ENCODE results near the gene CD36. TPM values are rescaled to one million over a fixed set of nuclear protein-coding genes. Genes with fewer than 3 reads are reported as not detected.

Gene CD36
- total and polyA plus RNA-seq, 2 experiments from 2014 or later, result 0.40 to 1.8 TPM

DNA sequence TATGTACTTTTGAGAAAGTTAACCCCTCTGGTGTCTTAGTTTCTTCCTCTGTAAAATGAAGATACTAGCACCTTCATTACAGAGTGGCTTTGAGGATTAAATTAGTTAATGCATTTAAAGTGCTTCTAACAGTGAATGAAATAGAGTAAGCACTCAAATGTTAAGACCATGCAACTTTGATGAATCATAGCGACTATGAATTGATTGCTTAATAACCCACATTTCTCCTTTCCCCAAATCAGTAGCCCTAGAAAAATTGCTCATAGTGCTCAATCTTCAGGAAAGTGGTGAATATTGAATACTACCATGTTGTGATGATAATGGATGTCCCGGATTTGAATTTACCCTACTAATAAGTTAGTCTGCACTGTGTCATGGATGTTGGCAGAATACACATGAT, 48.1 kb downstream of the CD36 start:
- H3K9me3 Mint-ChIP-seq, result peaks cover 18% of the 10 kb centered on the region
- TF ChIP-seq, protein P1, sequence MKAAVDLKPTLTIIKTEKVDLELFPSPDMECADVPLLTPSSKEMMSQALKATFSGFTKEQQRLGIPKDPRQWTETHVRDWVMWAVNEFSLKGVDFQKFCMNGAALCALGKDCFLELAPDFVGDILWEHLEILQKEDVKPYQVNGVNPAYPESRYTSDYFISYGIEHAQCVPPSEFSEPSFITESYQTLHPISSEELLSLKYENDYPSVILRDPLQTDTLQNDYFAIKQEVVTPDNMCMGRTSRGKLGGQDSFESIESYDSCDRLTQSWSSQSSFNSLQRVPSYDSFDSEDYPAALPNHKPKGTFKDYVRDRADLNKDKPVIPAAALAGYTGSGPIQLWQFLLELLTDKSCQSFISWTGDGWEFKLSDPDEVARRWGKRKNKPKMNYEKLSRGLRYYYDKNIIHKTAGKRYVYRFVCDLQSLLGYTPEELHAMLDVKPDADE (IDR thresholded peaks at IDR 0.05), result no peak
- TF ChIP-seq EZH2 (IDR thresholded peaks at IDR 0.05; ENCODE audit: low read depth, unreplicated experiment) (no peak), ZNF114 (CRISPR knock-in tag; IDR thresholded peaks at IDR 0.05) (no peak), JUNB (IDR thresholded peaks at IDR 0.05; ENCODE audit: unreplicated experiment) (no peak), STAT1 (IDR thresholded peaks at IDR 0.05; ENCODE audit: unreplicated experiment) (no peak), POLR2AphosphoS5 (IDR thresholded peaks at IDR 0.05; ENCODE audit: low read depth) (no peak), ZNF331 (CRISPR knock-in tag; IDR thresholded peaks at IDR 0.05; ENCODE audit: low read depth) (no peak)
- TF ChIP-seq, protein P2, sequence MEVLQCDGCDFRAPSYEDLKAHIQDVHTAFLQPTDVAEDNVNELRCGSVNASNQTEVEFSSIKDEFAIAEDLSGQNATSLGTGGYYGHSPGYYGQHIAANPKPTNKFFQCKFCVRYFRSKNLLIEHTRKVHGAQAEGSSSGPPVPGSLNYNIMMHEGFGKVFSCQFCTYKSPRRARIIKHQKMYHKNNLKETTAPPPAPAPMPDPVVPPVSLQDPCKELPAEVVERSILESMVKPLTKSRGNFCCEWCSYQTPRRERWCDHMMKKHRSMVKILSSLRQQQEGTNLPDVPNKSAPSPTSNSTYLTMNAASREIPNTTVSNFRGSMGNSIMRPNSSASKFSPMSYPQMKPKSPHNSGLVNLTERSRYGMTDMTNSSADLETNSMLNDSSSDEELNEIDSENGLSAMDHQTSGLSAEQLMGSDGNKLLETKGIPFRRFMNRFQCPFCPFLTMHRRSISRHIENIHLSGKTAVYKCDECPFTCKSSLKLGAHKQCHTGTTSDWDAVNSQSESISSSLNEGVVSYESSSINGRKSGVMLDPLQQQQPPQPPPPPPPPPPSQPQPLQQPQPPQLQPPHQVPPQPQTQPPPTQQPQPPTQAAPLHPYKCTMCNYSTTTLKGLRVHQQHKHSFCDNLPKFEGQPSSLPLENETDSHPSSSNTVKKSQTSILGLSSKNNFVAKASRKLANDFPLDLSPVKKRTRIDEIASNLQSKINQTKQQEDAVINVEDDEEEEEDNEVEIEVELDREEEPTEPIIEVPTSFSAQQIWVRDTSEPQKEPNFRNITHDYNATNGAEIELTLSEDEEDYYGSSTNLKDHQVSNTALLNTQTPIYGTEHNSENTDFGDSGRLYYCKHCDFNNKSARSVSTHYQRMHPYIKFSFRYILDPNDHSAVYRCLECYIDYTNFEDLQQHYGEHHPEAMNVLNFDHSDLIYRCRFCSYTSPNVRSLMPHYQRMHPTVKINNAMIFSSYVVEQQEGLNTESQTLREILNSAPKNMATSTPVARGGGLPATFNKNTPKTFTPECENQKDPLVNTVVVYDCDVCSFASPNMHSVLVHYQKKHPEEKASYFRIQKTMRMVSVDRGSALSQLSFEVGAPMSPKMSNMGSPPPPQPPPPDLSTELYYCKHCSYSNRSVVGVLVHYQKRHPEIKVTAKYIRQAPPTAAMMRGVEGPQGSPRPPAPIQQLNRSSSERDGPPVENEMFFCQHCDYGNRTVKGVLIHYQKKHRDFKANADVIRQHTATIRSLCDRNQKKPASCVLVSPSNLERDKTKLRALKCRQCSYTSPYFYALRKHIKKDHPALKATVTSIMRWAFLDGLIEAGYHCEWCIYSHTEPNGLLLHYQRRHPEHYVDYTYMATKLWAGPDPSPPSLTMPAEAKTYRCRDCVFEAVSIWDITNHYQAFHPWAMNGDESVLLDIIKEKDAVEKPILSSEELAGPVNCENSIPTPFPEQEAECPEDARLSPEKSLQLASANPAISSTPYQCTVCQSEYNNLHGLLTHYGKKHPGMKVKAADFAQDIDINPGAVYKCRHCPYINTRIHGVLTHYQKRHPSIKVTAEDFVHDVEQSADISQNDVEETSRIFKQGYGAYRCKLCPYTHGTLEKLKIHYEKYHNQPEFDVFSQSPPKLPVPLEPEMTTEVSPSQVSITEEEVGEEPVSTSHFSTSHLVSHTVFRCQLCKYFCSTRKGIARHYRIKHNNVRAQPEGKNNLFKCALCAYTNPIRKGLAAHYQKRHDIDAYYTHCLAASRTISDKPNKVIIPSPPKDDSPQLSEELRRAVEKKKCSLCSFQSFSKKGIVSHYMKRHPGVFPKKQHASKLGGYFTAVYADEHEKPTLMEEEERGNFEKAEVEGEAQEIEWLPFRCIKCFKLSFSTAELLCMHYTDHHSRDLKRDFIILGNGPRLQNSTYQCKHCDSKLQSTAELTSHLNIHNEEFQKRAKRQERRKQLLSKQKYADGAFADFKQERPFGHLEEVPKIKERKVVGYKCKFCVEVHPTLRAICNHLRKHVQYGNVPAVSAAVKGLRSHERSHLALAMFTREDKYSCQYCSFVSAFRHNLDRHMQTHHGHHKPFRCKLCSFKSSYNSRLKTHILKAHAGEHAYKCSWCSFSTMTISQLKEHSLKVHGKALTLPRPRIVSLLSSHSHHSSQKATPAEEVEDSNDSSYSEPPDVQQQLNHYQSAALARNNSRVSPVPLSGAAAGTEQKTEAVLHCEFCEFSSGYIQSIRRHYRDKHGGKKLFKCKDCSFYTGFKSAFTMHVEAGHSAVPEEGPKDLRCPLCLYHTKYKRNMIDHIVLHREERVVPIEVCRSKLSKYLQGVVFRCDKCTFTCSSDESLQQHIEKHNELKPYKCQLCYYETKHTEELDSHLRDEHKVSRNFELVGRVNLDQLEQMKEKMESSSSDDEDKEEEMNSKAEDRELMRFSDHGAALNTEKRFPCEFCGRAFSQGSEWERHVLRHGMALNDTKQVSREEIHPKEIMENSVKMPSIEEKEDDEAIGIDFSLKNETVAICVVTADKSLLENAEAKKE (CRISPR knock-in tag; IDR thresholded peaks at IDR 0.05), result no peak
- TF ChIP-seq, protein P3, sequence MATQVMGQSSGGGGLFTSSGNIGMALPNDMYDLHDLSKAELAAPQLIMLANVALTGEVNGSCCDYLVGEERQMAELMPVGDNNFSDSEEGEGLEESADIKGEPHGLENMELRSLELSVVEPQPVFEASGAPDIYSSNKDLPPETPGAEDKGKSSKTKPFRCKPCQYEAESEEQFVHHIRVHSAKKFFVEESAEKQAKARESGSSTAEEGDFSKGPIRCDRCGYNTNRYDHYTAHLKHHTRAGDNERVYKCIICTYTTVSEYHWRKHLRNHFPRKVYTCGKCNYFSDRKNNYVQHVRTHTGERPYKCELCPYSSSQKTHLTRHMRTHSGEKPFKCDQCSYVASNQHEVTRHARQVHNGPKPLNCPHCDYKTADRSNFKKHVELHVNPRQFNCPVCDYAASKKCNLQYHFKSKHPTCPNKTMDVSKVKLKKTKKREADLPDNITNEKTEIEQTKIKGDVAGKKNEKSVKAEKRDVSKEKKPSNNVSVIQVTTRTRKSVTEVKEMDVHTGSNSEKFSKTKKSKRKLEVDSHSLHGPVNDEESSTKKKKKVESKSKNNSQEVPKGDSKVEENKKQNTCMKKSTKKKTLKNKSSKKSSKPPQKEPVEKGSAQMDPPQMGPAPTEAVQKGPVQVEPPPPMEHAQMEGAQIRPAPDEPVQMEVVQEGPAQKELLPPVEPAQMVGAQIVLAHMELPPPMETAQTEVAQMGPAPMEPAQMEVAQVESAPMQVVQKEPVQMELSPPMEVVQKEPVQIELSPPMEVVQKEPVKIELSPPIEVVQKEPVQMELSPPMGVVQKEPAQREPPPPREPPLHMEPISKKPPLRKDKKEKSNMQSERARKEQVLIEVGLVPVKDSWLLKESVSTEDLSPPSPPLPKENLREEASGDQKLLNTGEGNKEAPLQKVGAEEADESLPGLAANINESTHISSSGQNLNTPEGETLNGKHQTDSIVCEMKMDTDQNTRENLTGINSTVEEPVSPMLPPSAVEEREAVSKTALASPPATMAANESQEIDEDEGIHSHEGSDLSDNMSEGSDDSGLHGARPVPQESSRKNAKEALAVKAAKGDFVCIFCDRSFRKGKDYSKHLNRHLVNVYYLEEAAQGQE (IDR thresholded peaks at IDR 0.05; ENCODE audit: unreplicated experiment), result no peak
- no peak for ATAC-seq

More for the DNA sequence above, 48.1 kb downstream of the CD36 start:
- H3K79me2 ChIP-seq (replicated peaks; ENCODE audit: insufficient read depth), result no peaks in the 10 kb centered on the region
- no peaks in the 10 kb centered on the region for H4K20me1 ChIP-seq (replicated peaks; ENCODE audit: insufficient read depth)
- H3K4me2 ChIP-seq, result no peak overlapping the region
- peaks cover 3% of the 10 kb centered on the region; the same call in 1 of the 3 replicates for H3K36me3 Mint-ChIP-seq (ENCODE audit: low read depth)
- no peak overlapping the region for H3K4me3 ChIP-seq
- H3K27ac Mint-ChIP-seq, result no peak overlapping the region
- H3K4me3 Mint-ChIP-seq, result no peak overlapping the region
- H3K9me2 ChIP-seq (ENCODE audit: insufficient read depth), result no peaks in the 10 kb centered on the region
- no peaks in the 10 kb centered on the region for H3K27me3 ChIP-seq (ENCODE audit: insufficient read depth)
- 0 out of 2 replicates have a peak, but pooled peaks cover 4% of the 10 kb centered on the region for H3F3A ChIP-seq (replicated peaks; ENCODE audit: low read depth)
- no peaks in the 10 kb centered on the region for H3K4me1 Mint-ChIP-seq
- H3K4me1 ChIP-seq (ENCODE audit: insufficient read depth), result no peaks in the 10 kb centered on the region
- no peak overlapping the region for H3K27ac ChIP-seq (ENCODE audit: low read depth)
- no peaks in the 10 kb centered on the region for H3K27me3 Mint-ChIP-seq (ENCODE audit: insufficient read depth, low read depth, poor library complexity)
- no peak for DNase-seq (ENCODE audit: low spot score)
- no peak overlapping the region for H2AFZ ChIP-seq
- H3K36me3 ChIP-seq (ENCODE audit: insufficient read depth), result no peaks in the 10 kb centered on the region
